HG03521 (cell line): ENCODE measurements around the gene GPBAR1.
A peak's percentile ranks its signal among the peaks of the same experiment; 100 is the strongest.

Source experiments
- ATAC-seq: cut with Tn5 transposase; IDR thresholded peaks from one replicate; pipeline ENCODE4 v1.9.1; 2021; ENCODE audit warnings: mild to moderate bottlenecking, moderate library complexity; ENCODE audit not compliant: unreplicated experiment

GPBAR1 gene

GRCh38 chr2:218238887-218239286 lies 21.9 kb upstream of the GPBAR1 start:
- no peak for ATAC-seq

GRCh38 chr2:218244204-218244603 lies 16.6 kb upstream of the GPBAR1 start:
- no peak for ATAC-seq

- no peak for ATAC-seq
Observed at GRCh38 chr2:218244665-218245064, 16.1 kb upstream of the GPBAR1 start.

- no peak for ATAC-seq
Observed at GRCh38 chr2:218245214-218245613, 15.6 kb upstream of the GPBAR1 start.

GRCh38 chr2:218249691-218250090 lies 11.1 kb upstream of the GPBAR1 start:
- no peak for ATAC-seq

- ATAC-seq: no peak
Observed at GRCh38 chr2:218252509-218253231, 8.1 kb upstream of the GPBAR1 start.

GRCh38 chr2:218253232-218253625 lies 7.6 kb upstream of the GPBAR1 start:
- no peak for ATAC-seq

- no peak for ATAC-seq
Observed at GRCh38 chr2:218255446-218255845, 5.4 kb upstream of the GPBAR1 start.

- ATAC-seq: no peak
Observed at GRCh38 chr2:218256612-218257350, 4.0 kb upstream of the GPBAR1 start.

GRCh38 chr2:218257390-218257981 lies 3.3 kb upstream of the GPBAR1 start:
- ATAC-seq: peak; percentile 69

- ATAC-seq: no peak
Observed at GRCh38 chr2:218259099-218259961, 1.5 kb upstream of the GPBAR1 start.

- no peak for ATAC-seq
Observed at GRCh38 chr2:218260166-218260565, 649 bp upstream of the GPBAR1 start.

- no peak for ATAC-seq
Observed at GRCh38 chr2:218261423-218262236, 815 bp downstream of the GPBAR1 start.

GRCh38 chr2:218262237-218262600 lies 1.4 kb downstream of the GPBAR1 start:
- no peak for ATAC-seq

GRCh38 chr2:218262631-218263586 lies 2.1 kb downstream of the GPBAR1 start:
- no peak for ATAC-seq

- ATAC-seq: no peak
Observed at GRCh38 chr2:218263817-218264641, 3.2 kb downstream of the GPBAR1 start.

GRCh38 chr2:218264773-218265561 lies 4.2 kb downstream of the GPBAR1 start:
- ATAC-seq: no peak

GRCh38 chr2:218265626-218266025 lies 4.8 kb downstream of the GPBAR1 start:
- no peak for ATAC-seq
